IMR-90 (cell line): ENCODE measurements around the gene CIROP. TPM values are rescaled to one million over a fixed set of nuclear protein-coding genes. Genes with fewer than 3 reads are reported as not detected.

Experiments
- ATAC-seq: fragments of 200-7000 bp; cut with Tn5 transposase; 2 replicates; pipeline ENCODE4 v1.9.1; 2020; ENCODE audit warnings: low read depth, mild to moderate bottlenecking, moderate library complexity
- BruUV-seq: library from RNA; stranded (reverse); fragments of 400-500 nt; replicated peaks from 2 replicates; lab custom pipeline; 2021; lab: Mats Ljungman, UMichigan
- CTCF ChIA-PET: fragments of 300-600 bp; formaldehyde crosslinking; extraction: SDS; loops from one replicate; lab custom pipeline; 2021; ENCODE audit warnings: antibody characterized with exemption; lab: Yijun Ruan, JAX
- POLR2A ChIA-PET: fragments of 300-600 bp; sonication (Branson Sonifier 250); formaldehyde crosslinking; loops from one replicate; lab custom pipeline; 2022; ENCODE audit warnings: antibody characterized with exemption; ENCODE audit not compliant: unreplicated experiment; lab: Charles Lee
- DNase-seq: peaks from one replicate; pipeline ENCODE4 v3.0.0; 2013
- H2AFZ ChIP-seq: replicated peaks from 2 replicates; pipeline ENCODE3; 2013; ENCODE audit warnings: low read length, mild to moderate bottlenecking; ENCODE audit not compliant: poor library complexity
- H2AK5ac ChIP-seq: 2 replicates; pipeline ENCODE4 v1.6.1; 2013; ENCODE audit warnings: low read depth, low read length, inconsistent platforms
- H2AK9ac ChIP-seq: replicated peaks from 2 replicates; pipeline ENCODE3; 2013; ENCODE audit warnings: mild to moderate bottlenecking, low read depth, low read length, moderate library complexity; ENCODE audit not compliant: poor library complexity
- H2BK120ac ChIP-seq: 2 replicates; pipeline ENCODE4 v1.6.1; 2013; ENCODE audit warnings: low read depth, low read length, inconsistent platforms
- H2BK15ac ChIP-seq: 3 replicates; pipeline ENCODE4 v1.6.1; 2013; ENCODE audit warnings: low read depth, low read length, inconsistent platforms
- H2BK20ac ChIP-seq: 2 replicates; pipeline ENCODE4 v1.6.1; 2013; ENCODE audit warnings: low read depth, mild to moderate bottlenecking, inconsistent platforms, low read length, moderate library complexity
- H2BK5ac ChIP-seq: 2 replicates; pipeline ENCODE4 v1.6.1; 2013; ENCODE audit warnings: mild to moderate bottlenecking, low read depth, low read length, inconsistent platforms; ENCODE audit not compliant: poor library complexity, severe bottlenecking
- H3K14ac ChIP-seq: replicated peaks from 2 replicates; pipeline ENCODE4 v1.6.1; 2013; ENCODE audit warnings: low read depth, low read length, inconsistent platforms
- H3K18ac ChIP-seq: 2 replicates; pipeline ENCODE4 v1.6.1; 2013; ENCODE audit warnings: low read depth, low read length, control low read depth
- H3K23ac ChIP-seq: 2 replicates; pipeline ENCODE4 v1.6.1; 2013; ENCODE audit warnings: low read depth, low read length, inconsistent platforms
- H3K27ac ChIP-seq: 2 replicates; pipeline ENCODE4 v1.5.1; 2013; ENCODE audit warnings: mild to moderate bottlenecking, control low read depth, low read length; ENCODE audit not compliant: insufficient read depth
- H3K27me3 ChIP-seq: 2 replicates; pipeline ENCODE4 v1.6.1; 2013; ENCODE audit warnings: low read length; ENCODE audit not compliant: control insufficient read depth, insufficient read depth
- H3K36me3 ChIP-seq: 2 replicates; pipeline ENCODE4 v1.6.1; 2013; ENCODE audit warnings: low read length, mixed read lengths; ENCODE audit not compliant: control insufficient read depth, insufficient read depth
- H3K4ac ChIP-seq: 2 replicates; pipeline ENCODE4 v1.6.1; 2013; ENCODE audit warnings: low read depth, low read length, inconsistent platforms
- H3K4me1 ChIP-seq: 2 replicates; pipeline ENCODE4 v1.6.1; 2013; ENCODE audit warnings: low read length, mixed read lengths; ENCODE audit not compliant: control insufficient read depth, insufficient read depth
- H3K4me2 ChIP-seq: 2 replicates; pipeline ENCODE4 v1.6.1; 2013; ENCODE audit warnings: low read depth, mild to moderate bottlenecking, control low read depth, low read length, moderate library complexity
- H3K4me3 ChIP-seq: 2 replicates; pipeline ENCODE4 v1.5.1; 2013; ENCODE audit warnings: low read depth, mild to moderate bottlenecking, control low read depth, low read length, moderate library complexity; ENCODE audit not compliant: insufficient read depth
- H3K56ac ChIP-seq: 2 replicates; pipeline ENCODE4 v1.6.1; 2013; ENCODE audit warnings: low read length, inconsistent platforms; ENCODE audit not compliant: insufficient read depth; ENCODE audit errors: extremely low read depth
- H3K79me1 ChIP-seq, 2 experiments: 2 replicates each; pipeline ENCODE4 v1.6.1; 2013; ENCODE audit warnings: low read length in 2 of 2, inconsistent platforms in 1 of 2, low read depth in 1 of 2
- H3K9ac ChIP-seq: 2 replicates; pipeline ENCODE4 v1.6.1; 2013; ENCODE audit warnings: low read depth, low read length, control low read depth
- H3K9me1 ChIP-seq: 2 replicates; pipeline ENCODE4 v1.6.1; 2013; ENCODE audit warnings: low read length, inconsistent platforms; ENCODE audit not compliant: insufficient read depth
- H3K9me3 ChIP-seq: 2 replicates; pipeline ENCODE4 v1.6.1; 2013; ENCODE audit warnings: low read length; ENCODE audit not compliant: control insufficient read depth, insufficient read depth
- H4K20me1 ChIP-seq: 2 replicates; pipeline ENCODE4 v1.6.1; 2013; ENCODE audit warnings: low read length, inconsistent platforms; ENCODE audit not compliant: insufficient read depth
- H4K5ac ChIP-seq: 2 replicates; pipeline ENCODE4 v1.6.1; 2013; ENCODE audit warnings: mild to moderate bottlenecking, low read depth, low read length, control low read depth
- H4K8ac ChIP-seq, 2 experiments: 2 replicates each; pipeline ENCODE4 v1.6.1; 2013; ENCODE audit warnings: low read depth in 2 of 2, low read length in 2 of 2, control low read depth in 1 of 2, inconsistent platforms in 1 of 2
- H4K91ac ChIP-seq: 2 replicates; pipeline ENCODE4 v1.6.1; 2013; ENCODE audit warnings: low read depth, low read length, inconsistent platforms; ENCODE audit not compliant: insufficient read depth
- BHLHE40 ChIP-seq: fragments of 150-350 bp; IDR thresholded peaks from 2 replicates; pipeline ENCODE4 v1.6.1; 2016; ENCODE audit warnings: mild to moderate bottlenecking, low read depth, low read length
- CHD1 ChIP-seq: IDR thresholded peaks from 2 replicates; pipeline ENCODE4 v1.6.1; 2012; ENCODE audit warnings: low read depth, low read length, improper control_type of control experiment
- POLR2A ChIP-seq: IDR thresholded peaks from 2 replicates; pipeline ENCODE4 v1.6.1; 2012; ENCODE audit warnings: mild to moderate bottlenecking, low read depth, low read length
- RCOR1 ChIP-seq: IDR thresholded peaks from 2 replicates; pipeline ENCODE4 v1.6.1; 2012; ENCODE audit warnings: mild to moderate bottlenecking, low read length, improper control_type of control experiment; ENCODE audit not compliant: insufficient replicate concordance
- USF2 ChIP-seq: fragments of 150-350 bp; IDR thresholded peaks from 2 replicates; pipeline ENCODE4 v1.6.1; 2017; ENCODE audit warnings: mild to moderate bottlenecking, antibody characterized with exemption, low read length, low read depth
- WGBS, 2 experiments: methylation state at CpG; one replicate each; pipeline versions ENCODE4 v1.1.5 to v1.1.7; 2013; ENCODE audit warnings: missing lambda C conversion rate in 2 of 2; ENCODE audit not compliant: insufficient read length in 1 of 2; ENCODE audit errors: extremely low coverage in 2 of 2; 5-methylcytosine and 5-hydroxymethylcytosine counted together
- dilution Hi-C: fragments of 300-500 bp; cut with HindIII; formaldehyde crosslinking; loops from one replicate; pipeline ENCODE4 v1.14.3; 2018; ENCODE audit warnings: low sequenced_read_pairs; ENCODE audit not compliant: unreplicated experiment
- in situ Hi-C: fragments of 300-500 bp; cut with MboI; formaldehyde crosslinking; loops from 3 replicates; pipeline ENCODE4 v1.14.3; 2019; ENCODE audit warnings: low sequenced_read_pairs, inconsistent platforms, mixed read lengths
- intact Hi-C: fragments of 100-400 bp; cut with micrococcal nuclease; formaldehyde crosslinking; loops from 2 replicates; pipeline ENCODE4 v1.10.0; 2022
- polyA plus RNA-seq, 3 experiments: library from polyadenylated mRNA; depleted of rRNA; stranded (reverse); fragments of >200 nt; gene quantifications; 2 replicates each; pipeline ENCODE4 v1.2.3, GENCODE V29; 2012; ENCODE audit warnings: low replicate concordance in 1 of 3
- total RNA-seq: library from RNA; depleted of rRNA; stranded (reverse); fragments of >200 nt; gene quantifications from 2 replicates; pipeline ENCODE4 v1.2.3, GENCODE V29; 2012

CIROP gene
- total and polyA plus RNA-seq, 2 of the 4 experiments (the other 2 are of a cell fraction), result 0.31 to 0.36 TPM

DNA sequence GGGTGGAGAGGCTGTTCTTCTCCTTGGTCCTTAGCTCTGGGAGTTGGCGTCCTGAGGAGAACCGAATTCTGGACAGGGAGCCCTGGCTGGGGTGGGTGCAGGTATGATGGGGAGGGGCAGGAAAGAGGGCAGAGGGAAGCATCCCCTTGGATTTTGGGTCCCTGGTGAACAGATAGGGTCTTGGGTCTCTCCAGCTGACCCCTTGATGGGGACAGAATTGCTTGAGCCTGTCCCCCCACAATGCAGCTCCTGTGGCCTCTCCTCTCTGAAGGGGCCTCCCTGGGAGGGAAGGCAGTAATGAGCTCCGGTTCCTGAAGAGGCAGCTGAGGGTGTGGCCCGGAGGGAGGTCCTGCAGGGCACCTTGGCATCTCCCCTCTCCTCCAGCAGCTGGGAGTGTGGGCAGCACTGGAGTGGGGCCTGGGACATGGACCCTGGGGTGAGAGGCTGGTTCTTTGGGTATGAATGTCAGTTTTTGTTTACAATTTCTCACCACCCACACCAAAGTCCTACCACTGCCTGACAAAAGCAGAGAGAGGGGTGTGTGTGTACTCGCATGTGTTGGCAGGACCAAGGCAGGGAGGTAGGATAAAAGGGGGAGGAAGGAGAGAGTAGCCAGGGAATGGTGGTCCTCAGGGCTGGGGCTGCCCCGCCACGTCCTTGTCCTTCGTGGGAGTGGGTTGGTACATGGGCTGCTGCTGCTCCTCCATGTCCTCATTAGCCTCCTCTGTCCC lies 21.9 kb upstream of the CIROP start:
- H3K18ac ChIP-seq, result no peak overlapping the region
- 100% methylated on average over 1 of the region's 8 CpGs; no CpG with 5 or more reads in 1 of the 2 experiments for WGBS, 2 experiments
- H3K23ac ChIP-seq, result no peak overlapping the region
- H2BK15ac ChIP-seq, result no peak overlapping the region
- no peak overlapping the region for H3K27ac ChIP-seq
- no peak overlapping the region for H4K8ac ChIP-seq
- dilution Hi-C loops (no loop called here), intact Hi-C loops (no loop called here), in situ Hi-C loops (loop anchor here (5.0 kb wide), 1 partner anchor 56 kb away; the partner anchor contains the start of gene SLC7A8)
- no peak overlapping the region for H4K91ac ChIP-seq
- no peak overlapping the region for H3K4ac ChIP-seq
- H3K14ac ChIP-seq, result no peak overlapping the region
- H3K56ac ChIP-seq, result no peak overlapping the region
- no peaks in the 10 kb centered on the region for H3K9me1 ChIP-seq
- H3K36me3 ChIP-seq, result no peaks in the 10 kb centered on the region
- H3K4me3 ChIP-seq, result no peak overlapping the region
- H3K79me1 ChIP-seq, result no peaks in the 10 kb centered on the region
- no peak overlapping the region for H2BK5ac ChIP-seq
- H2BK20ac ChIP-seq, result no peak overlapping the region
- H3K4me1 ChIP-seq, result no peaks in the 10 kb centered on the region
- H2AK9ac ChIP-seq, result no peak overlapping the region
- ChIA-PET POLR2A (no interaction called here), CTCF (no interaction called here)
- H4K5ac ChIP-seq, result no peak overlapping the region
- no peak overlapping the region for H2AK5ac ChIP-seq
- no TSS peak for BruUV-seq
- H3K9ac ChIP-seq, result no peak overlapping the region
- no peak for ATAC-seq
- no peak overlapping the region for H2AFZ ChIP-seq
- H3K4me2 ChIP-seq, result no peak overlapping the region
- H2BK120ac ChIP-seq, result no peak overlapping the region
- peaks cover 27% of the 10 kb centered on the region for H3K27me3 ChIP-seq
- DNase-seq, result no peak
- H4K20me1 ChIP-seq, result no peaks in the 10 kb centered on the region
- H3K9me3 ChIP-seq, result no peaks in the 10 kb centered on the region
- TF ChIP-seq CHD1 (no peak), POLR2A (no peak), BHLHE40 (no peak), USF2 (no peak), RCOR1 (no peak)
